ENCODE results near the gene CAMK2B.

- TF ChIP-seq, protein P1, sequence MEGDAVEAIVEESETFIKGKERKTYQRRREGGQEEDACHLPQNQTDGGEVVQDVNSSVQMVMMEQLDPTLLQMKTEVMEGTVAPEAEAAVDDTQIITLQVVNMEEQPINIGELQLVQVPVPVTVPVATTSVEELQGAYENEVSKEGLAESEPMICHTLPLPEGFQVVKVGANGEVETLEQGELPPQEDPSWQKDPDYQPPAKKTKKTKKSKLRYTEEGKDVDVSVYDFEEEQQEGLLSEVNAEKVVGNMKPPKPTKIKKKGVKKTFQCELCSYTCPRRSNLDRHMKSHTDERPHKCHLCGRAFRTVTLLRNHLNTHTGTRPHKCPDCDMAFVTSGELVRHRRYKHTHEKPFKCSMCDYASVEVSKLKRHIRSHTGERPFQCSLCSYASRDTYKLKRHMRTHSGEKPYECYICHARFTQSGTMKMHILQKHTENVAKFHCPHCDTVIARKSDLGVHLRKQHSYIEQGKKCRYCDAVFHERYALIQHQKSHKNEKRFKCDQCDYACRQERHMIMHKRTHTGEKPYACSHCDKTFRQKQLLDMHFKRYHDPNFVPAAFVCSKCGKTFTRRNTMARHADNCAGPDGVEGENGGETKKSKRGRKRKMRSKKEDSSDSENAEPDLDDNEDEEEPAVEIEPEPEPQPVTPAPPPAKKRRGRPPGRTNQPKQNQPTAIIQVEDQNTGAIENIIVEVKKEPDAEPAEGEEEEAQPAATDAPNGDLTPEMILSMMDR (IDR thresholded peaks at IDR 0.05; ENCODE audit: low read length), result no peak
- no peak for TF ChIP-seq EZH2 (optimal IDR thresholded peaks at IDR 0.05; ENCODE audit: low read depth, low read length)
These were observed 153.0 kb downstream of the CAMK2B start for GRCh38 chr7:44172352-44172751.

Data from MM.1S (cell line).